Measurements from ENCODE around the gene ATP6V0B.

ATP6V0B gene

GRCh38 chr1:43969746-43970466 lies 4.9 kb upstream of the ATP6V0B start, which contains the start of gene DPH2:
Gene DPH2 (plus strand): TSS chr1:43970010. CDS start chr1:43970176, 166 bp downstream.
- peak; percentile 96 for DNase-seq

- DNase-seq, result no peak
These were observed 4.3 kb upstream of the ATP6V0B start for GRCh38 chr1:43970502-43970901.

GRCh38 chr1:43970911-43971310 lies 3.8 kb upstream of the ATP6V0B start:
- no peak for DNase-seq

- no peak for DNase-seq
These were observed 3.3 kb upstream of the ATP6V0B start for GRCh38 chr1:43971336-43971980.

- DNase-seq, result no peak
These were observed 748 bp upstream of the ATP6V0B start for GRCh38 chr1:43973981-43974442.

GRCh38 chr1:43975249-43975961 lies 645 bp downstream of the ATP6V0B start:
- peak; percentile 27 for DNase-seq

- DNase-seq, result no peak
These were observed 1.3 kb downstream of the ATP6V0B start for GRCh38 chr1:43976045-43976444.

- DNase-seq, result no peak
These were observed 2.1 kb downstream of the ATP6V0B start for GRCh38 chr1:43976890-43977289.

GRCh38 chr1:43977376-43978263 lies 2.9 kb downstream of the ATP6V0B start:
- no peak for DNase-seq

- DNase-seq, result no peak
These were observed 3.4 kb downstream of the ATP6V0B start for GRCh38 chr1:43978264-43978550.

GRCh38 chr1:43978551-43979260 lies 3.9 kb downstream of the ATP6V0B start, which contains the start of gene B4GALT2:
Gene B4GALT2 (plus strand): TSS chr1:43979210. CDS start chr1:43981161, 1,951 bp downstream.
- no peak for DNase-seq

- no peak for DNase-seq
These were observed 4.4 kb downstream of the ATP6V0B start for GRCh38 chr1:43979261-43979527.

GRCh38 chr1:43979528-43980254 lies 4.9 kb downstream of the ATP6V0B start:
- DNase-seq, result no peak

GRCh38 chr1:43980255-43981134 lies 5.7 kb downstream of the ATP6V0B start:
- DNase-seq, result no peak

- DNase-seq, result no peak
These were observed 6.4 kb downstream of the ATP6V0B start for GRCh38 chr1:43981135-43981491.

GRCh38 chr1:43981636-43982035 lies 6.9 kb downstream of the ATP6V0B start:
- DNase-seq, result no peak

- no peak for DNase-seq
These were observed 7.5 kb downstream of the ATP6V0B start for GRCh38 chr1:43982241-43982640.

- no peak for DNase-seq
These were observed 8.0 kb downstream of the ATP6V0B start for GRCh38 chr1:43982808-43983207.

GRCh38 chr1:43983253-43983899 lies 8.6 kb downstream of the ATP6V0B start:
- no peak for DNase-seq

GRCh38 chr1:43984855-43985254 lies 10.1 kb downstream of the ATP6V0B start:
- no peak for DNase-seq
